K562 (cell line): ENCODE results near the gene WIPF2. TPM values are rescaled to one million over a fixed set of nuclear protein-coding genes. Genes with fewer than 3 reads are reported as not detected.

Source experiments
- ATF7 ChIP-seq: fragments of 450-650 bp; IDR thresholded peaks from 2 replicates; pipeline ENCODE4 v1.7.1; 2014; ENCODE audit warnings: mild to moderate bottlenecking, moderate library complexity
- CBFA2T2 ChIP-seq: fragments of 450-650 bp; conservative IDR thresholded peaks from 2 replicates; pipeline ENCODE4 v1.6.1; 2017; ENCODE audit warnings: mild to moderate bottlenecking
- MAFK ChIP-seq: IDR thresholded peaks from 2 replicates; pipeline ENCODE4 v1.6.1; 2011; ENCODE audit warnings: low read length, improper control_type of control experiment
- MGA ChIP-seq: fragments of 450-650 bp; IDR thresholded peaks from 2 replicates; pipeline ENCODE4 v1.6.1; 2016; ENCODE audit warnings: mild to moderate bottlenecking, moderate library complexity
- MNT ChIP-seq, 2 experiments: fragments of 450-650 bp; conservative IDR thresholded peaks; 2 replicates each; pipeline ENCODE4 v1.6.1; 2017; ENCODE audit warnings: mild to moderate bottlenecking in 2 of 2, moderate library complexity in 2 of 2
- NRF1 ChIP-seq, 2 experiments: fragments of 450-650 bp; IDR thresholded peaks in 1 of 2; conservative IDR thresholded peaks in 1 of 2; 2 replicates each; pipeline ENCODE4 v1.6.1; 2014; ENCODE audit warnings: mild to moderate bottlenecking in 2 of 2
- RAD51 ChIP-seq: fragments of 450-650 bp; IDR thresholded peaks from 2 replicates; pipeline ENCODE4 v1.7.1; 2016; ENCODE audit warnings: low read depth, mild to moderate bottlenecking, borderline replicate concordance
- TEAD2 ChIP-seq: fragments of 450-650 bp; IDR thresholded peaks from 2 replicates; pipeline ENCODE4 v1.6.1; 2016; ENCODE audit warnings: missing genetic modification characterization, control low read depth, missing compliant biosample characterization
- USF2 ChIP-seq: sonication (generic); formaldehyde crosslinking; IDR thresholded peaks from 2 replicates; pipeline ENCODE4 v1.5.0; 2020; ENCODE audit warnings: missing genetic modification reagents
- ZNF316 ChIP-seq: fragments of 450-650 bp; IDR thresholded peaks from 2 replicates; pipeline ENCODE4 v1.6.1; 2016
- polyA plus RNA-seq, 8 experiments: library from polyadenylated mRNA; depleted of rRNA in 4 of 8; stranded (reverse) in 5 of 8; unstranded in 3 of 8; fragments of >200 nt; fragmentation: Nextera tagmentation in 2 of 8; fragmentation: Illumina TruSeq in 1 of 8; extraction: Ambion mirVana in 2 of 8; extraction: Trizol in 1 of 8; gene quantifications; 2 replicates each; pipeline versions ENCODE4 v1.2.1 to v1.2.3, GENCODE V29; 2011 to 2014; ENCODE audit warnings: inconsistent platforms in 1 of 8, missing spikeins in 1 of 8
- total RNA-seq, 7 experiments: library from RNA; depleted of rRNA in 6 of 7; stranded (reverse); fragments of >200 nt in 6 of 7; fragmentation: Illumina TruSeq in 2 of 7; extraction: Trizol in 2 of 7; gene quantifications; 2 replicates each; pipeline versions ENCODE4 v1.2.1 to v1.2.3, GENCODE V29; 2011 to 2021; ENCODE audit warnings: low replicate concordance in 1 of 7

WIPF2 gene
- total and polyA plus RNA-seq, 9 of the 15 experiments (the other 6 are each of a cell fraction or from before 2014, with no cell fraction given) = 3.6 to 15.0 (median 5.3) TPM

DNA sequence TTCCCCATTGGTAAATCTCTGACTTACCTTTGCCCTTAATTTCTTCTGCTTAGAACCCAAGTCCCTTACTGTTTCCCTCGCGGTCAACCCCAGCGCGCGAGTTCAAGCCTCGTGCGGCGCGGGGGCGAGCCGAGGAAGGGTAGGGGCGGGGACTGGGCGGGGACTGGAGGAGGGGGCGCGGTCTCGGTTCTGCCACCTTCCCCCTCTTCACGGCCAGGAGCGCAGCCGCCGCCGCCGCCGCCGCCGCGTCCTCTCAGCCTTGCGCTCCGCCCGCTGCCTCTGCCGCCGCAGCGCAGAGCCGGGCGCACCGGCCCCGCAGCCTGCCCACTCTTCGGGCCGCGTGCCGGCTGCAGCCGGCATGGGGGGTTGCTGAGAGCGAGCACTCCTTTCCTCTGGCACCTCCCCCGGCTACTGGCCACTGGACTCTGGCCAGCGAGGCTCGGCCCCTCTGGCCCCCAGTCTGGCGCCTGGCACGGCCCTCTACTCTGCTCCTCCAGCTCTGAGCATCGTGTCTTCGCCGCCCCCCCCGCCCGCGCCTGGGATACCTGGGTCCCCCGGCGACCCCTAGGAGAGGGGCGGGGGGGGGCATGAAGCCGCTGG is 41.7 kb upstream of the WIPF2 start, which contains the start of gene RAPGEFL1 (continued):
- no peak for TF ChIP-seq USF2 (CRISPR knock-in tag)
- TF ChIP-seq RAD51 = no peak
- no peak for TF ChIP-seq ZNF316
- TF ChIP-seq ATF7 = no peak
- TF ChIP-seq MNT (conservative IDR thresholded peaks at IDR 0.05) = peak in 1 of 2 experiments; percentile 64; a peak in 2 of 4 replicates
- no peak for TF ChIP-seq TEAD2 (tag)
- TF ChIP-seq MGA = peak; percentile 83
- peak; percentile 74 to 75 for TF ChIP-seq NRF1 (conservative IDR thresholded peaks at IDR 0.05 in 1 of 2, IDR thresholded peaks at IDR 0.05 in 1 of 2)
- no peak for TF ChIP-seq CBFA2T2
- no peak for TF ChIP-seq MAFK
